H9 (cell line): ENCODE results near the gene TMEM163. TPM values are rescaled to one million over a fixed set of nuclear protein-coding genes. Genes with fewer than 3 reads are reported as not detected.

ENCODE experiments used
- DNase-seq: peaks from one replicate; pipeline ENCODE4 v3.0.0-alpha.2; 2017
- H2AFZ ChIP-seq: one replicate; pipeline ENCODE4 v1.6.1; 2013; ENCODE audit warnings: mild to moderate bottlenecking, low read length, control low read depth, moderate library complexity
- H2AK5ac ChIP-seq: 2 replicates; pipeline ENCODE4 v1.6.1; 2013; ENCODE audit warnings: low read length, control low read depth, mixed read lengths; ENCODE audit not compliant: insufficient read length
- H2BK120ac ChIP-seq: one replicate; pipeline ENCODE4 v1.6.1; 2013; ENCODE audit warnings: low read depth, mild to moderate bottlenecking, low read length, control low read depth, inconsistent platforms; ENCODE audit not compliant: poor library complexity, severe bottlenecking
- H2BK12ac ChIP-seq: 2 replicates; pipeline ENCODE4 v1.6.1; 2013; ENCODE audit warnings: low read length, control low read depth, mixed read lengths, low read depth; ENCODE audit not compliant: insufficient read length
- H2BK15ac ChIP-seq: 2 replicates; pipeline ENCODE4 v1.6.1; 2013; ENCODE audit warnings: low read depth, low read length, control low read depth
- H2BK20ac ChIP-seq: one replicate; pipeline ENCODE4 v1.6.1; 2013; ENCODE audit warnings: low read depth, mild to moderate bottlenecking, low read length, control low read depth, inconsistent platforms; ENCODE audit not compliant: poor library complexity, severe bottlenecking
- H2BK5ac ChIP-seq: 2 replicates; pipeline ENCODE4 v1.6.1; 2013; ENCODE audit warnings: low read length, control low read depth, mixed read lengths; ENCODE audit not compliant: insufficient read length
- H3K14ac ChIP-seq: 2 replicates; pipeline ENCODE4 v1.6.1; 2013; ENCODE audit warnings: low read length, control low read depth; ENCODE audit not compliant: insufficient read depth
- H3K18ac ChIP-seq: 2 replicates; pipeline ENCODE4 v1.6.1; 2013; ENCODE audit warnings: low read depth, mild to moderate bottlenecking, mixed read lengths, low read length, control low read depth; ENCODE audit not compliant: insufficient read length
- H3K23ac ChIP-seq: 2 replicates; pipeline ENCODE4 v1.6.1; 2013; ENCODE audit warnings: low read length, control low read depth, mixed read lengths, low read depth; ENCODE audit not compliant: insufficient read length
- H3K23me2 ChIP-seq: 2 replicates; pipeline ENCODE4 v1.6.1; 2013; ENCODE audit warnings: low read depth, mild to moderate bottlenecking, mixed read lengths, low read length, control low read depth; ENCODE audit not compliant: insufficient read length, poor library complexity, severe bottlenecking
- H3K27ac ChIP-seq: 2 replicates; pipeline ENCODE4 v1.5.1; 2013; ENCODE audit warnings: low read length, control low read depth, mixed read lengths, low read depth; ENCODE audit not compliant: insufficient read length
- H3K27me3 ChIP-seq: 2 replicates; pipeline ENCODE4 v1.6.1; 2013; ENCODE audit warnings: low read length, control low read depth, inconsistent platforms; ENCODE audit not compliant: insufficient read depth
- H3K4ac ChIP-seq: 2 replicates; pipeline ENCODE4 v1.6.1; 2013; ENCODE audit warnings: low read depth, mild to moderate bottlenecking, control low read depth, inconsistent platforms, low read length, moderate library complexity
- H3K4me1 ChIP-seq: 2 replicates; pipeline ENCODE4 v1.6.1; 2013; ENCODE audit warnings: low read length, control low read depth, inconsistent platforms; ENCODE audit not compliant: insufficient read depth
- H3K4me2 ChIP-seq: 2 replicates; pipeline ENCODE4 v1.6.1; 2013; ENCODE audit warnings: low read length, control low read depth, mixed read lengths; ENCODE audit not compliant: insufficient read length, insufficient read depth
- H3K56ac ChIP-seq: 2 replicates; pipeline ENCODE4 v1.6.1; 2013; ENCODE audit warnings: low read depth, mild to moderate bottlenecking, mixed read lengths, low read length, control low read depth; ENCODE audit not compliant: insufficient read length
- H3K79me1 ChIP-seq: 2 replicates; pipeline ENCODE4 v1.6.1; 2013; ENCODE audit warnings: low read depth, mild to moderate bottlenecking, moderate library complexity, low read length, control low read depth, inconsistent platforms; ENCODE audit not compliant: insufficient read depth, poor library complexity, severe bottlenecking
- H3K79me2 ChIP-seq: 2 replicates; pipeline ENCODE4 v1.6.1; 2013; ENCODE audit warnings: low read length, control low read depth, inconsistent platforms; ENCODE audit not compliant: insufficient read depth
- H3K9ac ChIP-seq: 2 replicates; pipeline ENCODE4 v1.6.1; 2013; ENCODE audit warnings: low read length, control low read depth, mixed read lengths; ENCODE audit not compliant: insufficient read length; ENCODE audit errors: extremely low read depth
- H3K9me3 ChIP-seq: one replicate; pipeline ENCODE4 v1.6.1; 2013; ENCODE audit warnings: low read depth, low read length, inconsistent platforms; ENCODE audit not compliant: control insufficient read depth
- H3T11ph ChIP-seq: one replicate; pipeline ENCODE4 v1.6.1; 2013; ENCODE audit warnings: mild to moderate bottlenecking, low read length, control low read depth, inconsistent platforms
- H4K20me1 ChIP-seq: one replicate; pipeline ENCODE4 v1.6.1; 2013; ENCODE audit not compliant: control insufficient read depth, insufficient read length, insufficient read depth
- H4K5ac ChIP-seq: 2 replicates; pipeline ENCODE4 v1.6.1; 2013; ENCODE audit warnings: low read depth, mild to moderate bottlenecking, mixed read lengths, low read length, control low read depth; ENCODE audit not compliant: insufficient read length
- H4K8ac ChIP-seq: replicated peaks from 2 replicates; pipeline ENCODE4 v1.6.1; 2013; ENCODE audit warnings: low read length, control low read depth, mixed read lengths, low read depth; ENCODE audit not compliant: insufficient read length
- H4K91ac ChIP-seq: 2 replicates; pipeline ENCODE4 v1.6.1; 2013; ENCODE audit warnings: low read depth, mild to moderate bottlenecking, moderate library complexity, mixed read lengths, low read length, control low read depth; ENCODE audit not compliant: insufficient read length
- H3K27ac Mint-ChIP-seq, 3 experiments: 2 replicates in 2 of 3; 3 replicates in 1 of 3; pipeline ENCODE4 v1.8.0; 2020 to 2021; ENCODE audit warnings: mixed read lengths in 3 of 3, mild to moderate bottlenecking in 1 of 3, moderate library complexity in 1 of 3
- H3K27me3 Mint-ChIP-seq: 2 replicates; pipeline ENCODE4 v1.8.0; 2021; ENCODE audit warnings: low read depth, mild to moderate bottlenecking, moderate library complexity, mixed read lengths
- H3K36me3 Mint-ChIP-seq, 3 experiments: 2 replicates in 2 of 3; 3 replicates in 1 of 3; pipeline ENCODE4 v1.8.0; 2020 to 2021; ENCODE audit warnings: low read depth in 3 of 3, mixed read lengths in 3 of 3; ENCODE audit not compliant: insufficient read depth in 1 of 3
- H3K4me1 Mint-ChIP-seq, 2 experiments: 2 replicates each; pipeline ENCODE4 v1.8.0; 2020; ENCODE audit warnings: mixed read lengths in 2 of 2
- H3K4me3 Mint-ChIP-seq, 2 experiments: 2 replicates in 1 of 2; 3 replicates in 1 of 2; pipeline ENCODE4 v1.8.0; 2020 to 2021; ENCODE audit warnings: mild to moderate bottlenecking in 2 of 2, mixed read lengths in 2 of 2, moderate library complexity in 1 of 2
- H3K9me3 Mint-ChIP-seq, 2 experiments: 2 replicates in 1 of 2; 3 replicates in 1 of 2; pipeline ENCODE4 v1.8.0; 2020; ENCODE audit warnings: mild to moderate bottlenecking in 2 of 2, mixed read lengths in 2 of 2, moderate library complexity in 1 of 2
- CTCF ChIP-seq: fragments of 200-600 bp; sonication (generic); conservative IDR thresholded peaks from 3 replicates; pipeline ENCODE4 v1.8.0; 2021; ENCODE audit warnings: antibody characterized with exemption, mild to moderate bottlenecking
- WGBS: extraction: QIAGEN DNeasy Blood & Tissue Kit; methylation state at CpG from one replicate; pipeline ENCODE4 v1.1.7; 2013; ENCODE audit warnings: missing lambda C conversion rate, low lambda C conversion rate, mixed read lengths; ENCODE audit not compliant: insufficient read length; ENCODE audit errors: extremely low coverage; 5-methylcytosine and 5-hydroxymethylcytosine counted together
- total RNA-seq: library from RNA; stranded (reverse); gene quantifications from 2 replicates; pipeline ENCODE4 v1.2.1, GENCODE V29; 2021

TMEM163 gene
- total RNA-seq, 1 experiment from 2014 or later, result 0.39 TPM

GRCh38 chr2:134685967-134686366 is 32.8 kb downstream of the TMEM163 start:
- Histone ChIP-seq H3K14ac (no peak overlapping the region), H3K27ac (no peak overlapping the region), H3K79me2 (no peaks in the 10 kb centered on the region), H2AK5ac (no peak overlapping the region), H2BK120ac (no peak overlapping the region), H3K4me2 (no peak overlapping the region), H3K79me1 (no peaks in the 10 kb centered on the region), H4K91ac (no peak overlapping the region), H3K4me1 (no peaks in the 10 kb centered on the region), H3K18ac (no peak overlapping the region), H3K27me3 (no peaks in the 10 kb centered on the region), H2AFZ (no peak overlapping the region), H3K56ac (no peak overlapping the region), H3K9ac (no peak overlapping the region), H3K9me3 (no peaks in the 10 kb centered on the region), H4K20me1 (no peaks in the 10 kb centered on the region), H3K23me2 (no peaks in the 10 kb centered on the region), H2BK12ac (no peak overlapping the region), H3K4ac (no peak overlapping the region), H3T11ph (no peak overlapping the region), H3K23ac (no peak overlapping the region), H4K8ac (no peak overlapping the region), H4K5ac (no peak overlapping the region), H2BK15ac (no peak overlapping the region), H2BK20ac (no peak overlapping the region), H2BK5ac (no peak overlapping the region)
- TF ChIP-seq CTCF, result no peak
- no peak overlapping the region for H3K27ac Mint-ChIP-seq
- H3K36me3 Mint-ChIP-seq, result no peaks in the 10 kb centered on the region; a peak in 1 of 7 replicates
- H3K9me3 Mint-ChIP-seq, result no peaks in the 10 kb centered on the region; a peak in 2 of 5 replicates
- no CpG with 5 or more reads among the region's 3 CpGs for WGBS
- H3K4me3 Mint-ChIP-seq, result no peak overlapping the region
- H3K27me3 Mint-ChIP-seq, result no peaks in the 10 kb centered on the region
- no peak for DNase-seq
- H3K4me1 Mint-ChIP-seq, result peaks cover 4 to 8% of the 10 kb centered on the region in 2 experiments; a peak in 2 of 4 replicates
